ENCODE results near the gene CHRNA7.
"Not testable (repeated sequence)": the region's sequence is repeated elsewhere in the genome, so short reads cannot be mapped to it uniquely, and the experiment has no call there.

Gene CHRNA7

GRCh38 chr15:32120577-32121383 lies 90.5 kb downstream of the CHRNA7 start:
- DNase-seq (ENCODE audit: low read depth) = no peak

GRCh38 chr15:32121384-32121695 lies 91.0 kb downstream of the CHRNA7 start:
- DNase-seq (ENCODE audit: low read depth) = no peak

GRCh38 chr15:32122013-32122412 lies 91.7 kb downstream of the CHRNA7 start:
- no peak for DNase-seq (ENCODE audit: low read depth)

GRCh38 chr15:32123473-32123872 lies 93.2 kb downstream of the CHRNA7 start:
- no peak for DNase-seq (ENCODE audit: low read depth)

GRCh38 chr15:32124726-32125125 lies 94.4 kb downstream of the CHRNA7 start:
- DNase-seq (ENCODE audit: low read depth) = no peak

- no peak for DNase-seq (ENCODE audit: low read depth)
These were observed 95.3 kb downstream of the CHRNA7 start for GRCh38 chr15:32125595-32125994.

- DNase-seq (ENCODE audit: low read depth) = no peak
These were observed 99.5 kb downstream of the CHRNA7 start for GRCh38 chr15:32129815-32130214.

GRCh38 chr15:32130823-32131222 lies 100.5 kb downstream of the CHRNA7 start:
- no peak for DNase-seq (ENCODE audit: low read depth)

- no peak for DNase-seq (ENCODE audit: low read depth)
These were observed 101.5 kb downstream of the CHRNA7 start for GRCh38 chr15:32131803-32132202.

GRCh38 chr15:32132859-32133258 lies 102.5 kb downstream of the CHRNA7 start:
- no peak for DNase-seq (ENCODE audit: low read depth)

- DNase-seq (ENCODE audit: low read depth) = no peak
These were observed 104.5 kb downstream of the CHRNA7 start for GRCh38 chr15:32134842-32135241.

GRCh38 chr15:32135335-32135734 lies 105.0 kb downstream of the CHRNA7 start:
- no peak for DNase-seq (ENCODE audit: low read depth)

- not testable (repeated sequence) for DNase-seq (ENCODE audit: low read depth)
These were observed 115.2 kb downstream of the CHRNA7 start for GRCh38 chr15:32145512-32145911.

GRCh38 chr15:32148833-32149555 lies 118.7 kb downstream of the CHRNA7 start:
- DNase-seq (ENCODE audit: low read depth) = no peak

GRCh38 chr15:32152574-32152973 lies 122.3 kb downstream of the CHRNA7 start:
- DNase-seq (ENCODE audit: low read depth) = no peak

GRCh38 chr15:32153868-32154623 lies 123.7 kb downstream of the CHRNA7 start:
- not testable (repeated sequence) for DNase-seq (ENCODE audit: low read depth)

GRCh38 chr15:32162143-32162542 lies 131.8 kb downstream of the CHRNA7 start:
- DNase-seq (ENCODE audit: low read depth) = not testable (repeated sequence)

- DNase-seq (ENCODE audit: low read depth) = not testable (repeated sequence)
These were observed 133.8 kb downstream of the CHRNA7 start for GRCh38 chr15:32164065-32164464.

- DNase-seq (ENCODE audit: low read depth) = not testable (repeated sequence)
These were observed 134.4 kb downstream of the CHRNA7 start for GRCh38 chr15:32164747-32165146.

- DNase-seq (ENCODE audit: low read depth) = not testable (repeated sequence)
These were observed 135.5 kb downstream of the CHRNA7 start for GRCh38 chr15:32165775-32166174.

GRCh38 chr15:32166270-32166669 lies 136.0 kb downstream of the CHRNA7 start:
- not testable (repeated sequence) for DNase-seq (ENCODE audit: low read depth)

- DNase-seq (ENCODE audit: low read depth) = not testable (repeated sequence)
These were observed 137.6 kb downstream of the CHRNA7 start for GRCh38 chr15:32167913-32168312.

GRCh38 chr15:32180579-32180978 lies 150.3 kb downstream of the CHRNA7 start:
- DNase-seq (ENCODE audit: low read depth) = not testable (repeated sequence)
